Heart left ventricle (tissue), 13 donors: ENCODE data around the gene PLCB1.

ENCODE experiments used
- CTCF ChIP-seq, 12 donors: fragments of 200-600 bp; sonication (generic) in 4 of 12; IDR thresholded peaks; one replicate each; pipeline versions ENCODE4 v1.5.0 to v1.8.0; 2018 to 2022; ENCODE audit warnings: antibody characterized with exemption in 12 of 12, mild to moderate bottlenecking in 5 of 12
- POLR2A ChIP-seq, 2 donors: fragments of 450-650 bp; IDR thresholded peaks; one replicate each; pipeline ENCODE4 v1.6.1; 2017; ENCODE audit warnings: antibody characterized with exemption in 2 of 2, mild to moderate bottlenecking in 2 of 2, moderate library complexity in 2 of 2
- donor health status: ischemic (EF 13 %, LVEDD 7.1; RV severe dilation, severe dysfunction).
- donor health status: DM: no; HTN: yes; CAD: no.
- donor health status: DM: no; HTN: no; CAD: no.
- donor health status: ischemic (EF 25% LVEDD 6.9; RV normal size, moderate dysfunction).
- donor health status: ischemic (EF 25% LVEDD 5.7; RV mildly dilated, moderate dysfunction).
- donor health status: ischemic (EF 35%, LVEDD 5.7; RV mildly dilated, moderate dysfunction).
- donor health status: nonischemic (EF 11% LVEDD 7.7; RV severe dilation, severe dysfunction).
- donor health status: DM: yes; HTN: yes; CAD: no.
- donor health status: PGD.
- donor health status: ischemic (EF 29% LVEDD 5.4; RV normal size, mild dysfunction).
- donor health status: nonischemic (EF 23%, LVEDD 6.1; RV moderate dilation, normal function).

GRCh38 chr20:8749986-8750385 lies 617.9 kb downstream of the PLCB1 start:
- no peak for TF ChIP-seq CTCF (IDR thresholded peaks at IDR 0.05)
- TF ChIP-seq POLR2A (IDR thresholded peaks at IDR 0.05), result no peak
